WTC11 (cell line): ENCODE measurements around the gene MAP3K14. TPM values are rescaled to one million over a fixed set of nuclear protein-coding genes. Genes with fewer than 3 reads are reported as not detected.
A peak's percentile ranks its signal among the peaks of the same experiment; 100 is the strongest.

Experiments used
- ATAC-seq: fragments of 200-7000 bp; cut with Tn5 transposase; 2 replicates; pipeline ENCODE4 v1.10.0; 2021; ENCODE audit warnings: mild to moderate bottlenecking, moderate library complexity
- CTCF ChIA-PET: fragments of 300-600 bp; sonication (Branson Sonifier 250); formaldehyde crosslinking; loops from one replicate; lab custom pipeline; 2021; ENCODE audit warnings: antibody characterized with exemption; lab: Charles Lee
- POLR2A ChIA-PET: fragments of 350-600 bp; sonication (Branson Sonifier 250); formaldehyde crosslinking; loops from one replicate; lab custom pipeline; 2021; ENCODE audit warnings: antibody characterized with exemption; lab: Charles Lee
- DNase-seq: peaks from one replicate; pipeline ENCODE4 v3.0.0; 2021; ENCODE audit warnings: low spot score
- H3K27ac Mint-ChIP-seq: 2 replicates; pipeline ENCODE4 v1.8.0; 2021; ENCODE audit warnings: mixed read lengths
- H3K27me3 Mint-ChIP-seq: 2 replicates; pipeline ENCODE4 v1.8.0; 2021; ENCODE audit warnings: low read depth, mild to moderate bottlenecking, moderate library complexity, mixed read lengths
- H3K36me3 Mint-ChIP-seq: 2 replicates; pipeline ENCODE4 v1.8.0; 2021; ENCODE audit warnings: mixed read lengths
- H3K4me1 Mint-ChIP-seq: 2 replicates; pipeline ENCODE4 v1.8.0; 2022; ENCODE audit warnings: mixed read lengths
- H3K4me3 Mint-ChIP-seq: 2 replicates; pipeline ENCODE4 v1.8.0; 2021; ENCODE audit warnings: mild to moderate bottlenecking, moderate library complexity, mixed read lengths
- H3K9me3 Mint-ChIP-seq: 2 replicates; pipeline ENCODE4 v1.8.0; 2021; ENCODE audit warnings: mixed read lengths
- AR ChIP-seq: fragments of 250-450 bp; sonication (Bioruptor Pico); IDR thresholded peaks from 2 replicates; pipeline ENCODE4 v1.9.0; 2021; ENCODE audit warnings: mild to moderate bottlenecking
- ARID4B ChIP-seq: sonication (generic); formaldehyde crosslinking; IDR thresholded peaks from 2 replicates; pipeline ENCODE4 v1.8.0; 2023; ENCODE audit warnings: missing genetic modification reagents, mild to moderate bottlenecking, borderline replicate concordance
- ATF3 ChIP-seq: sonication (generic); formaldehyde crosslinking; conservative IDR thresholded peaks from 2 replicates; pipeline ENCODE4 v1.8.1; 2022; ENCODE audit warnings: mild to moderate bottlenecking, missing genetic modification reagents
- ATF6 ChIP-seq: sonication (generic); formaldehyde crosslinking; IDR thresholded peaks from 2 replicates; pipeline ENCODE4 v1.8.1; 2023; ENCODE audit warnings: mild to moderate bottlenecking, missing genetic modification reagents
- E2F5 ChIP-seq: sonication (generic); formaldehyde crosslinking; IDR thresholded peaks from 2 replicates; pipeline ENCODE4 v1.8.1; 2022; ENCODE audit warnings: mild to moderate bottlenecking, moderate library complexity, missing genetic modification reagents
- ETV6 ChIP-seq: sonication (generic); formaldehyde crosslinking; IDR thresholded peaks from 2 replicates; pipeline ENCODE4 v1.8.1; 2022; ENCODE audit warnings: mild to moderate bottlenecking, missing genetic modification reagents
- FOXJ3 ChIP-seq: sonication (generic); formaldehyde crosslinking; IDR thresholded peaks from 2 replicates; pipeline ENCODE4 v1.9.0; 2021; ENCODE audit warnings: missing genetic modification reagents, mild to moderate bottlenecking, borderline replicate concordance
- GABPB1 ChIP-seq: sonication (generic); formaldehyde crosslinking; IDR thresholded peaks from 2 replicates; pipeline ENCODE4 v1.8.1; 2023; ENCODE audit warnings: mild to moderate bottlenecking, missing genetic modification reagents
- HMGA2 ChIP-seq: fragments of 250-450 bp; sonication (Bioruptor Pico); IDR thresholded peaks from 2 replicates; pipeline ENCODE4 v1.4.0; 2021; ENCODE audit warnings: mild to moderate bottlenecking, moderate library complexity
- HMGXB4 ChIP-seq: sonication (generic); formaldehyde crosslinking; IDR thresholded peaks from 2 replicates; pipeline ENCODE4 v1.8.1; 2023; ENCODE audit warnings: mild to moderate bottlenecking, moderate library complexity, missing genetic modification reagents
- MAX ChIP-seq: sonication (generic); formaldehyde crosslinking; IDR thresholded peaks from 2 replicates; pipeline ENCODE4 v1.8.0; 2022; ENCODE audit warnings: mild to moderate bottlenecking, missing genetic modification reagents
- MXD4 ChIP-seq: fragments of 250-450 bp; sonication (Bioruptor Pico); IDR thresholded peaks from 2 replicates; pipeline ENCODE4 v1.8.0; 2021; ENCODE audit warnings: mild to moderate bottlenecking, moderate library complexity, borderline replicate concordance
- NFYB ChIP-seq: sonication (generic); formaldehyde crosslinking; conservative IDR thresholded peaks from 2 replicates; pipeline ENCODE4 v1.8.0; 2022; ENCODE audit warnings: low read depth, missing genetic modification reagents
- RORB ChIP-seq: fragments of 250-450 bp; sonication (Bioruptor Pico); IDR thresholded peaks from 2 replicates; pipeline ENCODE4 v1.9.0; 2021; ENCODE audit warnings: mild to moderate bottlenecking
- SP1 ChIP-seq: sonication (generic); formaldehyde crosslinking; conservative IDR thresholded peaks from 2 replicates; pipeline ENCODE4 v1.8.1; 2022; ENCODE audit warnings: missing genetic modification reagents
- TEAD1 ChIP-seq: sonication (generic); formaldehyde crosslinking; IDR thresholded peaks from 2 replicates; pipeline ENCODE4 v1.8.0; 2022; ENCODE audit warnings: mild to moderate bottlenecking, missing genetic modification reagents
- USF2 ChIP-seq: sonication (generic); formaldehyde crosslinking; IDR thresholded peaks from 2 replicates; pipeline ENCODE4 v1.8.1; 2023; ENCODE audit warnings: mild to moderate bottlenecking, missing genetic modification reagents, moderate library complexity
- ZNF423 ChIP-seq: fragments of 250-450 bp; sonication (Bioruptor Pico); IDR thresholded peaks from 2 replicates; pipeline ENCODE4 v2.1.2; 2022; ENCODE audit warnings: mild to moderate bottlenecking, moderate library complexity
- total RNA-seq: library from RNA; stranded (reverse); gene quantifications from 3 replicates; pipeline ENCODE4 v1.2.3, GENCODE V29; 2021

Gene MAP3K14
- total RNA-seq, 1 experiment from 2014 or later = 4.0 TPM

GRCh38 chr17:45318561-45319230 is 1.9 kb upstream of the MAP3K14 start (continued):
- TF ChIP-seq RORB (CRISPR knock-in tag) (no peak), AR (CRISPR knock-in tag) (no peak), E2F5 (CRISPR knock-in tag) (no peak), MXD4 (no peak), HMGXB4 (no peak)

- DNase-seq = peak; percentile 100
- Mint-ChIP-seq H3K27ac (peak overlapping the region; percentile 90), H3K4me1 (peaks cover 22% of the 10 kb centered on the region), H3K27me3 (peaks cover 37% of the 10 kb centered on the region), H3K9me3 (no peaks in the 10 kb centered on the region), H3K4me3 (peak overlapping the region; percentile 85)
- ATAC-seq = peak; percentile 92
- POLR2A ChIA-PET = interaction anchor here (0.6 to 2.2 kb wide), 9 partner anchors 9 to 118 kb away, joined by 3 to 11 read pairs (median 5); no protein-coding TSS in a partner anchor
- CTCF ChIA-PET = interaction anchor here (0.6 to 2.6 kb wide), 25 partner anchors 9 to 182 kb away, joined by 3 to 28 read pairs (median 7); partner anchors contain the start of genes ACBD4 and HEXIM1
- TF ChIP-seq ZNF423 (CRISPR knock-in tag) (no peak), USF2 (CRISPR knock-in tag) (peak; percentile 51; the same call in 1 of the 2 replicates), E2F5 (CRISPR knock-in tag) (peak; percentile 45; the same call in 1 of the 2 replicates), NFYB (peak; percentile 83), ETV6 (CRISPR knock-in tag) (peak; percentile 29; the same call in 1 of the 2 replicates), HMGA2 (CRISPR knock-in tag) (no peak), MAX (peak; percentile 86), ARID4B (CRISPR knock-in tag) (peak; percentile 26; the same call in 1 of the 2 replicates), FOXJ3 (CRISPR knock-in tag) (no peak), TEAD1 (CRISPR knock-in tag) (0 out of 2 replicates have a peak, but pooled peaks have one; percentile 30), ATF6 (CRISPR knock-in tag) (no peak), ATF3 (no peak), GABPB1 (peak; percentile 11; the same call in 1 of the 2 replicates), SP1 (CRISPR knock-in tag) (peak; percentile 90)
- TF ChIP-seq, all 79 proteins: peak for 9
- H3K36me3 Mint-ChIP-seq = no peaks in the 10 kb centered on the region
Observed at GRCh38 chr17:45317111-45317928, 500 bp upstream of the MAP3K14 start.
